HG03175 (cell line): ENCODE data around the gene UFD1.

Source experiments
- ATAC-seq: cut with Tn5 transposase; IDR thresholded peaks from one replicate; pipeline ENCODE4 v1.9.1; 2021; ENCODE audit warnings: mild to moderate bottlenecking, moderate library complexity; ENCODE audit not compliant: unreplicated experiment

The UFD1 gene, protein sequence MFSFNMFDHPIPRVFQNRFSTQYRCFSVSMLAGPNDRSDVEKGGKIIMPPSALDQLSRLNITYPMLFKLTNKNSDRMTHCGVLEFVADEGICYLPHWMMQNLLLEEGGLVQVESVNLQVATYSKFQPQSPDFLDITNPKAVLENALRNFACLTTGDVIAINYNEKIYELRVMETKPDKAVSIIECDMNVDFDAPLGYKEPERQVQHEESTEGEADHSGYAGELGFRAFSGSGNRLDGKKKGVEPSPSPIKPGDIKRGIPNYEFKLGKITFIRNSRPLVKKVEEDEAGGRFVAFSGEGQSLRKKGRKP

GRCh38 chr22:19478901-19479354, at the start of gene UFD1:
TSS of gene UFD1 (minus strand) at chr22:19479193. CDS start at chr22:19479085, 108 bp downstream.
- peak; percentile 41 for ATAC-seq

GRCh38 chr22:19527861-19528417, 48.9 kb upstream of the UFD1 start:
- no peak for ATAC-seq

DNA sequence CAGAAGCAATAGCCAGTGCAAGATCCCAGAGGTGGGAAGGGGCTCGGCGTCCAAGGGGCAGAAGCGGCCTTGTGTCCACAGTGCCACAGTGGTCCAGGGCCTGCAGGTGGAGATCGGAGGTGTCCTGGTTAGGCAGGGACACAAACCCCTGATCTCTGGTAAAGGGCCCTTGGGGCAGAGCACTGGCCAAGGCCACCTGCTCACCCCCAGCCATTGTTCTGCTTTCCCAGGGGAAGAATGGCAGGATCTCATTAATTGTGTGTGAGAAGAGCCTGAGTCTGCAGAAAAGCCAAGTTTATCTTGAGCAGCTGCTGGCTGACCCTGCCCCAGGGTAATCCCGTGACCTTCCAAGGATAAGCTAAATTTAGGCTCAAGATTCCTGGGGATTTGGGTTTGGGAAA, 48.3 kb upstream of the UFD1 start:
- no peak for ATAC-seq

- ATAC-seq: no peak
Measured at GRCh38 chr22:19526702-19527111, 47.7 kb upstream of the UFD1 start.

- ATAC-seq: no peak
Measured at GRCh38 chr22:19526076-19526701, 47.2 kb upstream of the UFD1 start.

DNA sequence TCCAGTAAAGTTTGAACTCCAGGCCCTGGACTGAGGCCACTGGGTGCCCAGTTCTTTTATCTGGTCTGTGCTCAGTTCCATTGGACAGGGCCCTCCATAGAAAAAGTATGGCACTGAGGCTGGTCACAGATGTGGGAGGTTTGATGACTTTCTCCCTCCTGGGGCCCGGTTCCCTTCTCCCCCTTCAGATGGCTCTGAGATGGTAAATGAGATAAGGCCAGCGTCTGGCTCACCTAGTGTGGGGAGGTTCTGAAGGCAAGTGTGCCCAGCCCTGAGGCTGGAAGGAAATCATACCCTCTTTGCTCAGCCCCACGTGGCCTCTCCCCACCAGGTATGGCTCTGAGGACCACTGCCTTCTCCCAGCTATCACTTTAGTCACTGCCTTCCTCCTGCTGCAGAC, 46.7 kb upstream of the UFD1 start:
- ATAC-seq: no peak

GRCh38 chr22:19525116-19525660, 46.2 kb upstream of the UFD1 start:
- no peak for ATAC-seq

GRCh38 chr22:19524170-19525115, 45.5 kb upstream of the UFD1 start, which contains the start of gene CLDN5:
TSS of gene CLDN5 (minus strand) at chr22:19524410. CDS start at chr22:19524255, 155 bp downstream.
- no peak for ATAC-seq

GRCh38 chr22:19523240-19524169, 44.5 kb upstream of the UFD1 start:
- ATAC-seq: no peak

DNA sequence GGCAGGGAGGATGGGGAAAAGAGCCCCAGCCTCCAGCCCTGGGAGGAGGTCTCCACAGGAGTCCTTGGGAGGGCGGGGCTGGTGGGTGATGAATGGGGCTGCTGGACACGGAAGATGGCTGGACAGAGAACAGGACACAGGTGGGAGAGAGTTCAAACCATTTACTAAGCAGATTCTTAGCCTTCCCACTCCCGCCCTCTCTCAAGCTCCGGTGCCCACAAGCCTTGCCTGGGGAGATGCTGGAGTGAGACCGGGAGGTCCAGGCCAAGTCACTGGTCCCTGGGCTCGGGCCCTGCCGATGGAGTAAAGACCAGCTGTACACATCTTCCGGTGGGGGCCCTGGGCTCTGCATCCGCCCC, 43.9 kb upstream of the UFD1 start:
- ATAC-seq: no peak

DNA sequence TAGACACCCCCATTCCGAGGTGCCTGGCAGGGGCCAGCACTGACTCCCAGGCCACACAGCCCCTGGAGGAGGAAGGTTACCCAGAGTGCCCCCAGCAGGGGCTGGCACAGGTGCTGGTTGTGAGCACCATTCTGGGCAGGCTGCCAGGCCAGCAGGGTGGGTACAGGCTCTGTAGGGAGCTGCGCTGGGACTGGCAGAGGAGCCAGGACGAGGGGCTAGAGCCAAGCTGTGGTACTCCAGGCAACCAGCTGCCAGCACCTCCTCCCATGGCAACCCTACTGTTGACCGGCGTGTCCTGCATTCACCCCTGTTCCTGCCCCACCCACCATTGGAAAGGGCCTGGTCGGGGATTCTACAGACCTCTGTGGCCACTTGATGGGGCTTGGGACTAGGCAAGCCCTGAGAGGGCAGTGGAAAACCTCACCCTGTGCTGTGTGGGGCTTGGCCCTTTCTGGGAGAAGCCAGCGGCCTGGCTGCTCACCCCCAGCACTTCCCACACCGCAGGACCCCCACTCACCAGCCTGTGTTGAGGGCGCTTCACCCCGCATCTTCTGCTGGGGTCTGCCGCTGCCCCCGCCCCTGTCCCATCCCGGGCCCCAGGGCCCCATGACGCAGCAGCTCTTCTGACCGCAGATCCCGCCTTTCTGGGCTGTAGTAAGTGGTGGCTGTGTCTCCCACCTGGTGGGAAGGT, 43.3 kb upstream of the UFD1 start:
- no peak for ATAC-seq

DNA sequence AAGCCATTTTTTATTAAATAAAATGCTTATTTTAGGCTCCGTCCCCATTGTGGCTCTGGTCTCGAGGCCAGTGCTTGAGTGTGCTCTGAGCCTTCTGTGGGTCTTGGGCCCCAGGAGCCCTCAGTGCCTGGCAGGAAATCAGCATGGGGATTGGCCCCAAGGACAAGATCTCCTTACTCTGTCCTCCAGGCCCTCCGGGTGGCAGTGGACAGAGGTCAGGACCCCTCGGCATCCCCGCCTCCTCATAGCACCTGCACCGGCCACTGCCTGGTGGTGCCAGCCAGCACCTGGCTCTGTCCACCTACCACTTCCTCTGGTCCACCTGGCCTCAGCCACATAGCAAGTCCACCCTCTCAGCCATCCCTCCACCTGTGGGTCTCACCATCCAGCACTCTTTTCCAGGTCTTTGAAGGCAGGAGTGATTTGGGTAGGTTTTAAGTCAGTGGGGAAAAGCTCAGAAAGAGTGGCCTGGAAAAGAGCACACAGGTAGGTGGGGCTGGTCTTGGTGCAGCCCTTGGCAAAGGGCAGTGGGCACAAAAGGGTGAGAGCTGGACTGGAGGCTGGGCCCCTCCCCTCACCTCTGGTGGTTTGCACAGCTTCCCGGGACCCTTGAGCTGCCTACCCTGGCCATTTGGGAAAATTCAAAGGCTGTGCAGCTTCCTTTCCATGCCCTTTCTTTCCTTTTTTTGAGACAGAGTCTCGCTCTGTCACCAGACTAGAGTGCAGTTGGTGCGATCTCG, 41.7 kb upstream of the UFD1 start:
- no peak for ATAC-seq

- ATAC-seq: no peak
Measured at GRCh38 chr22:19520007-19520406, 41.0 kb upstream of the UFD1 start.

- no peak for ATAC-seq
Measured at GRCh38 chr22:19519041-19519926, 40.3 kb upstream of the UFD1 start.

DNA sequence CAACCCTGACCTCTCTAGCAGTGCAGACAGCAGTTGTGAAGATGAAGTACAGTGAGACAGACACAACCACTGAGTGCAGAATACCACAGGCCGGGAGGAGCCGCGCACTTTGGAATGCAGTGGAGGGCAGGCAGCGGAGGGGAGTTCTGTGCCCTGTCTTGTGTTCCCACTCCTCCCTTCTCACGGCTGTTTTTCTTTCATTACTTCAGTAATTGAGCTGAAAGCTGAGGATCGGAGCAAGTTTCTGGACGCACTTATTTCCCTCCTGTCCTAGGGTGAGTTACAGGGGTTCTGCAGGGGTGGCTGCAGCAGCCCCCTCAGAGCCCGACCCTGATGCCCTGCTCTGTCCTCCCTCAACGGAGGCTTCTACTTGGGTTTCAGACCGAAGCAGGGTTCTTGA, 39.6 kb upstream of the UFD1 start:
- ATAC-seq: no peak

DNA sequence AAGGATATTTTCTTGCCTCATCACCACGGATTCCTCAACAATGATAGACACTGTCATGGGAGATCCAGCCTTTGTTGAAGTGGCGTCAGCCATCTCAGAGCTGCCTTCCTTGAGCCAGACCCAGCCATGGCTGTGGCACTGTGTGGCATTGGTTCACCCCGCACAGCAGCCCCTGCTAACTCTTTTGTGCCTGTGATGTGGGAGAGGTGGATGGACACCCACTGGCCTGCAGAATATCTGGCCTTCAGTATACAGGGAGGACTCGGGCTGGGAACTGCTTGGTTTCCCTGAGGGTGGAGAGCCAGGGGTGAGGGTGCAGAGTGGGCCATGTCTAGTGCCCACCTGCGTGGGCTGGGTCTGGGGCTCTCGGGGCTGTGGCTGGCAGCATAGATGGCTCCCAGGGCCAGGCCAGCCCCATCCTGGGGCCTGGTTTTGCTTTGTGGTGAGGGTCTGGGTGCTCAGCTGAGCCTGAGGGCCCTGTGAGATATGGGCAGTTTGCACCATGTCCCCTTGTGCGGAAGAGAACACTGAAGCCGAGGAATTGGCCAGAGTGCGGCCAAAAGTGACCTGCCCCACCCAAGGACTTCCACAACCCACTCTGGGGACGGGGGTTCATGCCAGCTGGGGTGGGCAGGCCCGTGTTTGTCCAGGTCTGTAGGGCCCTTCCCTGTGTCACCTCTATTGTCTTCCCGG, 39.1 kb upstream of the UFD1 start:
- ATAC-seq: no peak

GRCh38 chr22:19517171-19517500, 38.1 kb upstream of the UFD1 start:
- ATAC-seq: no peak
